Ovary (tissue), 3 donors: Measurements from ENCODE around the gene SLC30A10.

ENCODE experiments used
- CTCF ChIP-seq, 3 donors: fragments of 450-650 bp in 2 of 3; fragments of 200-600 bp in 1 of 3; IDR thresholded peaks; one replicate each; pipeline versions ENCODE4 v1.5.1 to v1.8.0; 2016 to 2022; ENCODE audit warnings: antibody characterized with exemption in 3 of 3, mild to moderate bottlenecking in 1 of 3
- EP300 ChIP-seq: sonication (generic); formaldehyde crosslinking; IDR thresholded peaks from one replicate; pipeline ENCODE4 v1.6.1; 2017; ENCODE audit warnings: antibody characterized with exemption
- POLR2A ChIP-seq: fragments of 450-650 bp; IDR thresholded peaks from one replicate; pipeline ENCODE4 v1.6.1; 2017; ENCODE audit warnings: antibody characterized with exemption, mild to moderate bottlenecking, moderate library complexity
- donor health status: DM: no; HTN: no; CAD: no.

- TF ChIP-seq CTCF (IDR thresholded peaks at IDR 0.05) (no peak), POLR2A (no peak), EP300 (no peak)
Measured at GRCh38 chr1:219952361-219952760, 24.0 kb upstream of the SLC30A10 start.
